Measurements from ENCODE around the gene VDAC2. TPM values are rescaled to one million over a fixed set of nuclear protein-coding genes. Genes with fewer than 3 reads are reported as not detected.
"Not testable (repeated sequence)": the region's sequence is repeated elsewhere in the genome, so short reads cannot be mapped to it uniquely, and the experiment has no call there.

The VDAC2 gene
- total RNA-seq, 4 donors from 2014 or later = 118 to 152 (median 138) TPM

DNA sequence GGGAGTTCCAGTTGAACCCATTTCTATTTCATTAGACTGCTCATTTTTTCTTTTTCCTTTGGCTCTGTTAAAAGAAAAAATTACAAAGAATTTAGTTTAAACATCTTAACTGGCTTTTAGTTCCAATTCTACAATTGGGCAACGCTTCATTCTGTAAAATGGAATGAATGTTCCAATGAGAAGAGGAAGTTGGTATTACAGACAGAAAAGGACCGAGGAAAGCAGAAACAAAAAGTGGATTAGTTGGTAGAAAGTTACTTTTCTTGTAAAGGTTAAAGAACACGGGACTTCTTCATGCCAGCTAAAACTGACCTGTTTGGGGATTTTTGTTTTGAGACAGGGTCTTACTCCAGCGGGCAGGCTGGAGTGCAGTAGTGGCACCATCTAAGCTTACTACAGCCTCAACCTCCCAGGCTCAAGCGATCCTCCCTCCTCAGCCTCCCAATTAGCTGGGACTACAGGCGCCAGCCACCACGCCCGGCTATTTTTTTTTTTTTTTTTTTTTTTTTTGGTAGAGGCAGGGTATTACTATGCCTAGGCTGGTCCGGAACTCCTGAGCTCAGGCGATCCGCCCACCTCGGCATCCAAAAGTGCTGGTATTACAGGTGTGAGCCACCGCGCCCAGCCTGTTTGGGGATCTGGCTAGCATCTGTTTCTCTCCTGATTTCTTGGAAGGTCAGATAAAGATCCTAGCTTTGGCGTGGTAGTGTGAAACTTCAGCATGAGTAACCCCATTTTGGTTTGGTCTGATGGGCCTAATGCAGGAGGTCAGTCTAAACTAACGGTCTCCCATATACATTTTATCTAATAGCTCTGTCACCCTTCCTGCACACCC, 1.3 kb upstream of the VDAC2 start:
- Histone ChIP-seq H3K9me3 (no peaks in the 10 kb centered on the region), H3K27me3 (no peaks in the 10 kb centered on the region), H3K4me1 (peaks cover 0 to 17% (median 2%) of the 10 kb centered on the region in 4 donors), H3K36me3 (peaks cover 0 to 26% (median 0%) of the 10 kb centered on the region in 3 donors), H3K27ac (peak overlapping the region; percentile 92 to 99 (median 99)), H3K4me3 (peak overlapping the region; percentile 74 to 91 (median 90))
- no peak for TF ChIP-seq POLR2A (IDR thresholded peaks at IDR 0.05)
- TF ChIP-seq, protein P1, sequence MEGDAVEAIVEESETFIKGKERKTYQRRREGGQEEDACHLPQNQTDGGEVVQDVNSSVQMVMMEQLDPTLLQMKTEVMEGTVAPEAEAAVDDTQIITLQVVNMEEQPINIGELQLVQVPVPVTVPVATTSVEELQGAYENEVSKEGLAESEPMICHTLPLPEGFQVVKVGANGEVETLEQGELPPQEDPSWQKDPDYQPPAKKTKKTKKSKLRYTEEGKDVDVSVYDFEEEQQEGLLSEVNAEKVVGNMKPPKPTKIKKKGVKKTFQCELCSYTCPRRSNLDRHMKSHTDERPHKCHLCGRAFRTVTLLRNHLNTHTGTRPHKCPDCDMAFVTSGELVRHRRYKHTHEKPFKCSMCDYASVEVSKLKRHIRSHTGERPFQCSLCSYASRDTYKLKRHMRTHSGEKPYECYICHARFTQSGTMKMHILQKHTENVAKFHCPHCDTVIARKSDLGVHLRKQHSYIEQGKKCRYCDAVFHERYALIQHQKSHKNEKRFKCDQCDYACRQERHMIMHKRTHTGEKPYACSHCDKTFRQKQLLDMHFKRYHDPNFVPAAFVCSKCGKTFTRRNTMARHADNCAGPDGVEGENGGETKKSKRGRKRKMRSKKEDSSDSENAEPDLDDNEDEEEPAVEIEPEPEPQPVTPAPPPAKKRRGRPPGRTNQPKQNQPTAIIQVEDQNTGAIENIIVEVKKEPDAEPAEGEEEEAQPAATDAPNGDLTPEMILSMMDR (IDR thresholded peaks at IDR 0.05) = no peak
- no peak for DNase-seq

DNA sequence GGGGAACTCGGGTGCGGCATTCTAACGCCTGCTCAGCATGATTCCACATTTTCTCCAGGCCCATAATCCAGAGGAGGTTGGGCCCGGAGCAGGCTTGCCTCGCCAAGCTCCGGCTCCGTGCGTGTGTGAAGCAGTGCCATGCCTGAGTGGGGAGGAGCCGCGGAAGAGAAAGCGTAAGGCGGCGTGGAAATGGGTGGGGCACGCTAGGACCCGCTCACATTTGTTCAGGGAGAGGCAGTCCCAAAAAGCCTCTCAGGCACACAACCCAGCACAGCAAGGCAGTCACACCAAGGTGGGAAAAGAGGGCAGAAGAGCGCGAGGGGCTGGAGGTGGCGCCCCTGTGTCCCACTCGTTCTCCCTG, 695 bp upstream of the VDAC2 start:
- peak; percentile 74 to 90 (median 86) for DNase-seq

GRCh38 chr10:75211007-75211691, 553 bp downstream of the VDAC2 start:
- peaks cover 0 to 27% (median 4%) of the 10 kb centered on the region in 4 donors for H3K4me1 ChIP-seq
- H3K36me3 ChIP-seq = peaks cover 0 to 45% (median 0%) of the 10 kb centered on the region in 3 donors
- H3K27me3 ChIP-seq = no peaks in the 10 kb centered on the region
- no peaks in the 10 kb centered on the region for H3K9me3 ChIP-seq
- TF ChIP-seq POLR2A (IDR thresholded peaks at IDR 0.05) = peak; percentile 53 to 55
- TF ChIP-seq, protein P1 (IDR thresholded peaks at IDR 0.05) = no peak
- DNase-seq = peak in 1 of 3 donors; percentile 73
- H3K27ac ChIP-seq = peak overlapping the region; percentile 92 to 99 (median 99)
- peak overlapping the region; percentile 74 to 91 (median 90) for H3K4me3 ChIP-seq

More for the DNA sequence above, 695 bp upstream of the VDAC2 start:
- Histone ChIP-seq H3K36me3 (peaks cover 0 to 32% (median 0%) of the 10 kb centered on the region in 3 donors), H3K27ac (peak overlapping the region; percentile 92 to 99 (median 99)), H3K27me3 (no peaks in the 10 kb centered on the region), H3K4me1 (peaks cover 0 to 22% (median 2%) of the 10 kb centered on the region in 4 donors), H3K4me3 (peak overlapping the region; percentile 74 to 91 (median 90)), H3K9me3 (no peaks in the 10 kb centered on the region)
- TF ChIP-seq POLR2A (IDR thresholded peaks at IDR 0.05) = peak in 1 of 2 donors; percentile 32
- TF ChIP-seq, protein P1 (IDR thresholded peaks at IDR 0.05) = no peak

DNA sequence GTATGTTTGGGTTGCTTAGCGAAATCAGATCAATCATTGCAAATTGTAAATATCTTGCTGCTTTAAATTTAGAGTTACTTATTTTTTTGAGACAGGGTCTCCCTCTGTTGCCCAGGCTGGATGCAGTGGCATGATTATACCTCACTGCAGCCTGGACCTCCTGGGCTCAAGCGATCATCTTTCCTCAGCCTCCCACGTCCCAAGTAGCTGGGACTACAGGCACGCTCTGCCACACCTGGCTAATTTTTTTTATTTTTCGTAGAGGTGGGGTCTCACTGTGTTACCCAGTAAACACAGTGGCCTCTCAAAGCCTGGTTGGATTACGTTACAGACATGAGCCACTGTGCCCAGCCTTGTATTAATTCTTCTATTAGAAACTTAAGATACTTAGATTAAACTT, 1.7 kb downstream of the VDAC2 start:
- no peak overlapping the region for H3K27ac ChIP-seq

DNA sequence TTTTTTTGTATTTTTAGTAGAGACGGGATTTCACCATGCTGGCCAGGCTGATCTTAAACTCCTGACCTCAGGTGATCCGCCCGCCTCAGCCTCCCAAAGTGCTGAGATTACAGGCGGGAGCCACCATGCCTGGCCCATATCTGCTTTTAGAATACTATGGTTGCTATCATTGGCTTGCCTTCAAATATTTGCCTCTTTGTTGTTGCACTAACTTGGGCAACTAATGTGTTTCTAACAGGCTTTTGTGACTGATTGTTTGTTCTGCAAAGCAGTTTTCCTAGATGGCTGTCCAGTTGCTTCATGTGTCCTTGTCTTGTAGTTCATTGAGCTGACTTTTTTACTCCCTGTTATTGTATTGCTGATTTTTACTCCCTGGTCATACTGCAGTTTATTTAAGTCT, 9.7 kb downstream of the VDAC2 start:
- H3K36me3 ChIP-seq = peaks cover 0 to 95% (median 3%) of the 10 kb centered on the region in 3 donors
- no peak overlapping the region for H3K4me3 ChIP-seq
- TF ChIP-seq POLR2A (IDR thresholded peaks at IDR 0.05) = no peak
- TF ChIP-seq, protein P1 (IDR thresholded peaks at IDR 0.05) = no peak
- peak in 1 of 3 donors; percentile 27 for DNase-seq
- no peaks in the 10 kb centered on the region for H3K27me3 ChIP-seq
- no peaks in the 10 kb centered on the region for H3K9me3 ChIP-seq
- H3K27ac ChIP-seq = no peak overlapping the region
- H3K4me1 ChIP-seq = peaks cover 0 to 29% (median 2%) of the 10 kb centered on the region in 4 donors

More for the DNA sequence above, 1.7 kb downstream of the VDAC2 start:
- peaks cover 0 to 27% (median 4%) of the 10 kb centered on the region in 4 donors for H3K4me1 ChIP-seq
- no peaks in the 10 kb centered on the region for H3K27me3 ChIP-seq
- H3K4me3 ChIP-seq = peak overlapping the region in 2 of 4 donors; percentile 74 to 91
- TF ChIP-seq POLR2A (IDR thresholded peaks at IDR 0.05) = no peak
- TF ChIP-seq, protein P1 (IDR thresholded peaks at IDR 0.05) = no peak
- H3K9me3 ChIP-seq = no peaks in the 10 kb centered on the region
- DNase-seq = no peak
- H3K36me3 ChIP-seq = peaks cover 0 to 57% (median 0%) of the 10 kb centered on the region in 3 donors

GRCh38 chr10:75221492-75221891, 10.9 kb downstream of the VDAC2 start:
- peaks cover 0 to 92% (median 3%) of the 10 kb centered on the region in 3 donors for H3K36me3 ChIP-seq
- H3K4me3 ChIP-seq, H3K27ac ChIP-seq, H3K9me3 ChIP-seq, H3K27me3 ChIP-seq: not testable (repeated sequence)
- peaks cover 0 to 37% (median under 1%) of the 10 kb centered on the region in 4 donors for H3K4me1 ChIP-seq
- peak in 1 of 3 donors; percentile 25 for DNase-seq

All from Peyer's patch (tissue), 4 donors.